Body of pancreas (tissue), 4 donors: ENCODE measurements around the gene MIGA1.
"Not testable (repeated sequence)": the region's sequence is repeated elsewhere in the genome, so short reads cannot be mapped to it uniquely, and the experiment has no call there.

Experiments
- POLR2A ChIP-seq, 3 donors: fragments of 450-650 bp; IDR thresholded peaks; one replicate each; pipeline ENCODE4 v1.6.1; 2016; ENCODE audit warnings: antibody characterized with exemption in 3 of 3, mild to moderate bottlenecking in 2 of 3
- TF ChIP-seq, protein P1 (sequence below), 7 experiments: fragments of 450-650 bp in 4 of 7; fragments of 200-600 bp in 3 of 7; sonication (generic) in 3 of 7; IDR thresholded peaks; one replicate each; pipeline ENCODE4 v1.5.1; 2016 to 2019; ENCODE audit warnings: antibody characterized with exemption in 7 of 7

GRCh38 chr1:77826851-77827250 lies 47.4 kb downstream of the MIGA1 start:
- not testable (repeated sequence) for TF ChIP-seq POLR2A (IDR thresholded peaks at IDR 0.05)
- TF ChIP-seq, protein P1, sequence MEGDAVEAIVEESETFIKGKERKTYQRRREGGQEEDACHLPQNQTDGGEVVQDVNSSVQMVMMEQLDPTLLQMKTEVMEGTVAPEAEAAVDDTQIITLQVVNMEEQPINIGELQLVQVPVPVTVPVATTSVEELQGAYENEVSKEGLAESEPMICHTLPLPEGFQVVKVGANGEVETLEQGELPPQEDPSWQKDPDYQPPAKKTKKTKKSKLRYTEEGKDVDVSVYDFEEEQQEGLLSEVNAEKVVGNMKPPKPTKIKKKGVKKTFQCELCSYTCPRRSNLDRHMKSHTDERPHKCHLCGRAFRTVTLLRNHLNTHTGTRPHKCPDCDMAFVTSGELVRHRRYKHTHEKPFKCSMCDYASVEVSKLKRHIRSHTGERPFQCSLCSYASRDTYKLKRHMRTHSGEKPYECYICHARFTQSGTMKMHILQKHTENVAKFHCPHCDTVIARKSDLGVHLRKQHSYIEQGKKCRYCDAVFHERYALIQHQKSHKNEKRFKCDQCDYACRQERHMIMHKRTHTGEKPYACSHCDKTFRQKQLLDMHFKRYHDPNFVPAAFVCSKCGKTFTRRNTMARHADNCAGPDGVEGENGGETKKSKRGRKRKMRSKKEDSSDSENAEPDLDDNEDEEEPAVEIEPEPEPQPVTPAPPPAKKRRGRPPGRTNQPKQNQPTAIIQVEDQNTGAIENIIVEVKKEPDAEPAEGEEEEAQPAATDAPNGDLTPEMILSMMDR (IDR thresholded peaks at IDR 0.05) = not testable (repeated sequence)
